GM12878 (cell line): Measurements from ENCODE around the gene KRT80. TPM values are rescaled to one million over a fixed set of nuclear protein-coding genes. Genes with fewer than 3 reads are reported as not detected.
"Not testable (repeated sequence)": the region's sequence is repeated elsewhere in the genome, so short reads cannot be mapped to it uniquely, and the experiment has no call there.

Experiments
- ATAC-seq: fragments of 200-7000 bp; cut with Tn5 transposase; 3 replicates; pipeline ENCODE4 v1.9.1; 2020; ENCODE audit warnings: mild to moderate bottlenecking, moderate library complexity
- BruUV-seq: library from RNA; stranded (reverse); fragments of 400-500 nt; replicated peaks from 2 replicates; lab custom pipeline; 2021; lab: Mats Ljungman, UMichigan
- CTCF ChIA-PET: fragments of 300-600 bp; sonication (Branson Sonifier 250); formaldehyde crosslinking; extraction: SDS; loops from one replicate; lab custom pipeline; 2021; ENCODE audit warnings: inconsistent platforms; lab: Yijun Ruan, JAX
- POLR2A ChIA-PET: fragments of 350-600 bp; formaldehyde crosslinking; extraction: SDS; loops from one replicate; lab custom pipeline; 2021; ENCODE audit warnings: inconsistent platforms; lab: Charles Lee
- RAD21 ChIA-PET: fragments of 300-600 bp; sonication (Branson Sonifier 250); formaldehyde crosslinking; loops from one replicate; lab custom pipeline; 2023; ENCODE audit warnings: antibody characterized with exemption; ENCODE audit not compliant: unreplicated experiment; lab: Charles Lee
- SMC1A ChIA-PET: fragments of 300-600 bp; sonication (Branson Sonifier 250); formaldehyde crosslinking; loops from one replicate; lab custom pipeline; 2023; ENCODE audit not compliant: unreplicated experiment, uncharacterized antibody; lab: Charles Lee
- DNase-seq: peaks from one replicate; pipeline ENCODE4 v3.0.0-alpha.2; 2011; ENCODE audit warnings: low read depth, low spot score
- FAIRE-seq: peaks from 3 replicates; lab custom pipeline; 2011; peaks lifted over from hg19 to GRCh38; lab: Jason Lieb, UNC
- H2AFZ ChIP-seq: 2 replicates; pipeline ENCODE4 v1.6.0; 2011; ENCODE audit warnings: low read depth, low read length, control low read depth; ENCODE audit not compliant: control insufficient read depth
- H3K27ac ChIP-seq: 2 replicates; pipeline ENCODE4 v1.5.1; 2011; ENCODE audit warnings: control low read depth; ENCODE audit not compliant: control insufficient read depth, insufficient read depth
- H3K27me3 ChIP-seq, 2 experiments: replicated peaks in 1 of 2; 2 replicates each; pipeline versions ENCODE4 v1.6.0 to v1.6.1; 2011; ENCODE audit warnings: low read length in 1 of 2; ENCODE audit not compliant: control insufficient read depth in 2 of 2, insufficient read depth in 2 of 2
- H3K36me3 ChIP-seq, 2 experiments: 2 replicates each; pipeline ENCODE4 v1.5.1; 2011; ENCODE audit warnings: low read length in 1 of 2; ENCODE audit not compliant: control insufficient read depth in 2 of 2, insufficient read depth in 2 of 2
- H3K4me1 ChIP-seq: 2 replicates; pipeline ENCODE4 v1.6.1; 2011; ENCODE audit warnings: mild to moderate bottlenecking, low read length, moderate library complexity, mixed read lengths; ENCODE audit not compliant: control insufficient read depth, insufficient read depth
- H3K4me2 ChIP-seq: 2 replicates; pipeline ENCODE4 v1.6.0; 2011; ENCODE audit warnings: control low read depth; ENCODE audit not compliant: control insufficient read depth, insufficient read depth
- H3K4me3 ChIP-seq: fragments of 200-600 bp; sonication (generic); 2 replicates; pipeline ENCODE4 v1.5.1; 2016
- H3K79me2 ChIP-seq: 2 replicates; pipeline ENCODE4 v1.6.0; 2011; ENCODE audit warnings: low read length; ENCODE audit not compliant: control insufficient read depth, insufficient read depth
- H3K9ac ChIP-seq: 2 replicates; pipeline ENCODE4 v1.8.0; 2011; ENCODE audit warnings: low read length, control low read depth, mixed read lengths; ENCODE audit not compliant: control insufficient read depth, insufficient read depth
- H3K9me3 ChIP-seq: replicated peaks from 3 replicates; pipeline ENCODE4 v1.5.1; 2011; ENCODE audit warnings: mild to moderate bottlenecking, low read length; ENCODE audit not compliant: control insufficient read depth, insufficient read depth
- H4K20me1 ChIP-seq: 2 replicates; pipeline ENCODE4 v1.6.0; 2011; ENCODE audit not compliant: control insufficient read depth, insufficient read depth
- BMI1 ChIP-seq: fragments of 450-650 bp; IDR thresholded peaks from 2 replicates; pipeline ENCODE4 v1.6.1; 2016; ENCODE audit warnings: mild to moderate bottlenecking, moderate library complexity, borderline replicate concordance
- CTCF ChIP-seq, 3 experiments: IDR thresholded peaks in 2 of 3; conservative IDR thresholded peaks in 1 of 3; 2 replicates each; pipeline ENCODE4 v1.5.1; 2011; ENCODE audit warnings: low read depth in 3 of 3, low read length in 3 of 3, mild to moderate bottlenecking in 3 of 3, control low read depth in 2 of 3, moderate library complexity in 2 of 3, inconsistent platforms in 1 of 3, mixed read lengths in 1 of 3; ENCODE audit not compliant: control insufficient read depth in 2 of 3, insufficient read depth in 1 of 3; ENCODE audit errors: extremely low read depth in 1 of 3
- SMC3 ChIP-seq: IDR thresholded peaks from 2 replicates; pipeline ENCODE4 v1.6.1; 2011; ENCODE audit warnings: low read length, improper control_type of control experiment, borderline replicate concordance
- SREBF2 ChIP-seq: IDR thresholded peaks from 2 replicates; pipeline ENCODE4 v1.6.1; 2012; ENCODE audit warnings: mild to moderate bottlenecking, low read length
- WGBS: methylation state at CpG from one replicate; pipeline ENCODE4 v1.1.6; 2016; ENCODE audit warnings: low lambda C conversion rate; ENCODE audit not compliant: insufficient replicate concordance, insufficient coverage; ENCODE audit errors: missing lambda C conversion rate; 5-methylcytosine and 5-hydroxymethylcytosine counted together
- in situ Hi-C: fragments of 300-500 bp; cut with MboI; formaldehyde crosslinking; loops from 9 replicates; pipeline ENCODE4 v1.14.3; 2018; ENCODE audit warnings: mixed read lengths
- intact Hi-C: fragments of 100-400 bp; cut with micrococcal nuclease; formaldehyde crosslinking; loops from one replicate; pipeline ENCODE4 v1.14.2; 2022; ENCODE audit not compliant: unreplicated experiment
- polyA plus RNA-seq, 11 experiments: library from polyadenylated mRNA; depleted of rRNA in 4 of 11; unstranded in 6 of 11; stranded (reverse) in 5 of 11; fragments of >200 nt; fragmentation: Nextera tagmentation in 4 of 11; fragmentation: Illumina TruSeq in 1 of 11; extraction: Ambion mirVana in 4 of 11; extraction: Trizol in 1 of 11; gene quantifications; 1 replicate in 1 of 11; 2 replicates in 10 of 11; pipeline versions ENCODE4 v1.2.1 to v1.2.3, GENCODE V29; 2011 to 2016; ENCODE audit warnings: inconsistent platforms in 2 of 11, missing spikeins in 2 of 11, low read depth in 1 of 11
- total RNA-seq, 4 experiments: library from RNA; depleted of rRNA in 3 of 4; stranded (reverse); fragments of >200 nt in 3 of 4; fragmentation: Illumina TruSeq in 1 of 4; extraction: Trizol in 1 of 4; gene quantifications; 2 replicates each; pipeline versions ENCODE4 v1.2.1 to v1.2.3, GENCODE V29; 2013 to 2021

Gene KRT80
- total and polyA plus RNA-seq, 10 of the 15 experiments (the other 5 are each of a cell fraction or from before 2014, with no cell fraction given) = 0.01 TPM; not detected in 9

DNA sequence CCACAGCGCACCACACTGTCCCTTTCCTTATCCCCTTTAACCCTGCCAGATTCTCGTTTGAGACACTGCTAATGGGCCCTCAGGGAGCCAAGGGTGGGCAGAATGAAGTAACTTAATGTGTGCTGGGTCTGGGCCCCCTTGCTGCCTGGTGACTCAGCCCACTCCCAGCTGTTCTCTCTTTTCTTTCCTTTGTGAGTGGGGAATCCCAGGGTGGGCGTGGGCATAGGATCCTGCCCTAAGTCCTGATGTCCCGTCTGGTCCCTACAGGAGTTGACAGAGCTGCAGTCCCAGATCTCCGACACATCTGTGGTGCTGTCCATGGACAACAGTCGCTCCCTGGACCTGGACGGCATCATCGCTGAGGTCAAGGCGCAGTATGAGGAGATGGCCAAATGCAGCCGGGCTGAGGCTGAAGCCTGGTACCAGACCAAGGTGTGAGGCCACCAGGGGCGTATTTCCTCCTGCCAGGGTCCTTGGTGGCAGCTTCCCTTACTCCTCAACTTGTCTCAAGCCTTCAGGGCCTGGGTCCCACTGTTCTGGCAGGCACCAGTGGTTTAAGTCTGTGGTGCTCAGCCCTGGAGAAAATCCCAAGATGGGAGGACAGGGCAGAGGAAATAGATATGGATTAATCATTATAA, 49.5 kb upstream of the KRT80 start:
- no peak overlapping the region for H3K9ac ChIP-seq
- TF ChIP-seq CTCF (IDR thresholded peaks at IDR 0.05 in 2 of 3, conservative IDR thresholded peaks at IDR 0.05 in 1 of 3; ENCODE audit: control insufficient read depth in 2 of 3, extremely low read depth in 1 of 3, insufficient read depth in 1 of 3, low read depth in 3 of 3, low read length in 3 of 3) (peak in 2 of 3 experiments; percentile 9 to 23; a peak in 1 of 6 replicates), SMC3 (no peak), BMI1 (no peak), SREBF2 (no peak)
- no TSS peak for BruUV-seq
- no peaks in the 10 kb centered on the region for H4K20me1 ChIP-seq
- no peaks in the 10 kb centered on the region for H3K36me3 ChIP-seq
- in situ Hi-C loops (no loop called here), intact Hi-C loops (no loop called here)
- H3K4me3 ChIP-seq = no peak overlapping the region
- no peak overlapping the region for H2AFZ ChIP-seq
- H3K27me3 ChIP-seq = no peaks in the 10 kb centered on the region
- 46% methylated on average over 11 of the region's 11 CpGs for WGBS
- DNase-seq = no peak
- no peak for ATAC-seq
- H3K27ac ChIP-seq = no peak overlapping the region
- POLR2A ChIA-PET = interaction anchor here (0.5 kb wide), 1 partner anchor 37 kb away, joined by 6 read pairs; no protein-coding TSS in a partner anchor
- CTCF ChIA-PET = interaction anchor here (1.6 to 1.8 kb wide), 2 partner anchors 16 to 38 kb away, joined by 4 to 5 read pairs; no protein-coding TSS in a partner anchor
- H3K79me2 ChIP-seq = no peaks in the 10 kb centered on the region; the same call in 1 of the 2 replicates
- no peaks in the 10 kb centered on the region for H3K9me3 ChIP-seq
- SMC1A ChIA-PET = no interaction called here
- H3K4me1 ChIP-seq = peaks cover 16% of the 10 kb centered on the region
- RAD21 ChIA-PET = no interaction called here
- no peak overlapping the region for H3K4me2 ChIP-seq
- no peak for FAIRE-seq

DNA sequence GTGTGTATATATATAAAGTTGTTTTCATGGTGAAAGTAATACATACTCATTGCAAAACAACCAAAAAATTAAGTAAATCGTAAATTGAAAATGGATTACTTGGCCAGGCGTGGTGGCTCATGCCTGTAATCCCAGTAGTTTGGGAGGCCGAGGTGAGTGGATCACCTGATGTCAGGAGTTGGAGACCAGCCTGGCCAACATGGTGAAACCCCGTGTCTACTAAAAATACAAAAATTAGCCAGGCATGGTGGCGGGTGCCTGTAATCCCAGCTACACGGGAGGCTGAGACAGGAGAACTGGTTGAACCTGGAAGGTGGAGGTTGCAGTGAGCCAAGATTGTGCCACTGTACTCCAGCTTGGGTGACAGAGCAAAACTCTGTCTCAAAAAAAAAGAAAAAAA, 48.4 kb upstream of the KRT80 start:
- FAIRE-seq, in situ Hi-C loops: not testable (repeated sequence)
- CTCF ChIA-PET = interaction anchor here (0.6 to 2.6 kb wide), 4 partner anchors 11 to 39 kb away, joined by 3 to 7 read pairs (median 4); no protein-coding TSS in a partner anchor

More for the DNA sequence above, 48.4 kb upstream of the KRT80 start:
- H3K27me3 ChIP-seq, H2AFZ ChIP-seq, H3K9ac ChIP-seq, H3K79me2 ChIP-seq, H3K36me3 ChIP-seq, H4K20me1 ChIP-seq, ATAC-seq, H3K4me3 ChIP-seq, BruUV-seq, H3K27ac ChIP-seq, DNase-seq, H3K9me3 ChIP-seq, intact Hi-C loops, SMC1A ChIA-PET, RAD21 ChIA-PET, H3K4me2 ChIP-seq, POLR2A ChIA-PET: not testable (repeated sequence)
- peaks cover 16% of the 10 kb centered on the region for H3K4me1 ChIP-seq
- 36% methylated on average over 6 of the region's 6 CpGs for WGBS
